Suprapubic skin (tissue), 3 donors: ENCODE measurements around the gene DGUOK.
"Not testable (repeated sequence)": the region's sequence is repeated elsewhere in the genome, so short reads cannot be mapped to it uniquely, and the experiment has no call there.

ENCODE experiments used
- CTCF ChIP-seq, 2 donors: fragments of 200-600 bp in 1 of 2; fragments of 450-650 bp in 1 of 2; sonication (generic) in 1 of 2; IDR thresholded peaks; one replicate each; pipeline ENCODE4 v1.5.1; 2016 to 2019; ENCODE audit warnings: antibody characterized with exemption in 2 of 2, mild to moderate bottlenecking in 1 of 2, moderate library complexity in 1 of 2
- POLR2A ChIP-seq, 2 donors: fragments of 450-650 bp; IDR thresholded peaks; one replicate each; pipeline ENCODE4 v1.6.1; 2017; ENCODE audit warnings: antibody characterized with exemption in 2 of 2, mild to moderate bottlenecking in 2 of 2, moderate library complexity in 2 of 2

GRCh38 chr2:73903949-73904613 is 22.6 kb upstream of the DGUOK start:
- TF ChIP-seq POLR2A, CTCF (IDR thresholded peaks at IDR 0.05): not testable (repeated sequence)
